Body of pancreas (tissue), 4 donors: ENCODE data around the gene PLCXD3. TPM values are rescaled to one million over a fixed set of nuclear protein-coding genes. Genes with fewer than 3 reads are reported as not detected.

Experiments
- ATAC-seq: fragments of 150-250 bp; one replicate; pipeline ENCODE4 v1.9.1; 2016
- DNase-seq, 4 donors: peaks; one replicate each; pipeline ENCODE4 v3.0.0-alpha.2; 2019
- H3K27ac ChIP-seq, 4 donors: fragments of 200-600 bp; sonication (generic); 1 replicate in 3 of 4; 2 replicates in 1 of 4; pipeline versions ENCODE4 v1.5.1 to v1.6.1; 2016 to 2019; ENCODE audit warnings: mild to moderate bottlenecking in 1 of 4, mixed read lengths in 1 of 4, moderate library complexity in 1 of 4
- H3K27me3 ChIP-seq, 2 donors: fragments of 200-600 bp; sonication (generic); one replicate each; pipeline ENCODE4 v1.6.0; 2016; ENCODE audit warnings: mild to moderate bottlenecking in 1 of 2
- H3K36me3 ChIP-seq, 2 donors: fragments of 200-600 bp; sonication (generic); replicated peaks in 1 of 2; 2 replicates each; pipeline ENCODE4 v1.5.1; 2016; ENCODE audit warnings: low read depth in 2 of 2; ENCODE audit not compliant: insufficient read depth in 1 of 2
- H3K4me1 ChIP-seq: fragments of 200-600 bp; sonication (generic); one replicate; pipeline ENCODE4 v1.6.0; 2016
- H3K4me3 ChIP-seq, 2 donors: fragments of 200-600 bp; sonication (generic); 1 replicate in 1 of 2; 2 replicates in 1 of 2; pipeline ENCODE4 v1.5.1; 2016 to 2019
- H3K9me3 ChIP-seq, 3 donors: fragments of 200-600 bp; sonication (generic); 1 replicate in 2 of 3; 2 replicates in 1 of 3; pipeline ENCODE4 v1.5.1; 2016
- CTCF ChIP-seq, 7 experiments: fragments of 450-650 bp in 4 of 7; fragments of 200-600 bp in 3 of 7; sonication (generic) in 3 of 7; IDR thresholded peaks; one replicate each; pipeline ENCODE4 v1.5.1; 2016 to 2019; ENCODE audit warnings: antibody characterized with exemption in 7 of 7
- POLR2A ChIP-seq, 3 donors: fragments of 450-650 bp; IDR thresholded peaks; one replicate each; pipeline ENCODE4 v1.6.1; 2016; ENCODE audit warnings: antibody characterized with exemption in 3 of 3, mild to moderate bottlenecking in 2 of 3
- WGBS, 2 donors: methylation state at CpG; one replicate each; pipeline ENCODE4 v1.1.5; 2017; 5-methylcytosine and 5-hydroxymethylcytosine counted together
- intact Hi-C: fragments of 100-400 bp; cut with DNase I; formaldehyde crosslinking; loops from one replicate; pipeline ENCODE4 v1.15.1; 2023
- total RNA-seq, 2 donors: library from RNA; depleted of rRNA; stranded (reverse); fragments of >200 nt; gene quantifications; one replicate each; pipeline ENCODE4 v1.1.0, GENCODE V29; 2016

The PLCXD3 gene
- total RNA-seq, 2 donors from 2014 or later, result 1.6 to 3.9 TPM

GRCh38 chr5:41542183-41542582, 31.8 kb upstream of the PLCXD3 start:
- H3K36me3 ChIP-seq, result no peaks in the 10 kb centered on the region
- intact Hi-C loops, result no loop called here
- DNase-seq (no peak), ATAC-seq (no peak)
- no peak overlapping the region for H3K27ac ChIP-seq
- no peak overlapping the region for H3K4me3 ChIP-seq
- TF ChIP-seq CTCF (IDR thresholded peaks at IDR 0.05) (no peak), POLR2A (IDR thresholded peaks at IDR 0.05) (no peak)
- H3K4me1 ChIP-seq, result no peaks in the 10 kb centered on the region
- no peaks in the 10 kb centered on the region for H3K9me3 ChIP-seq
- H3K27me3 ChIP-seq, result no peaks in the 10 kb centered on the region

GRCh38 chr5:41539454-41539853, 29.1 kb upstream of the PLCXD3 start:
- no peak for ATAC-seq
- 55 to 63% methylated on average over 2 of the region's 2 CpGs for WGBS, 2 donors
- H3K27ac ChIP-seq, result no peak overlapping the region
- H3K27me3 ChIP-seq, result no peaks in the 10 kb centered on the region
- no peak overlapping the region for H3K4me3 ChIP-seq
- TF ChIP-seq CTCF (IDR thresholded peaks at IDR 0.05) (no peak), POLR2A (IDR thresholded peaks at IDR 0.05) (no peak)
- H3K4me1 ChIP-seq, result no peaks in the 10 kb centered on the region
- intact Hi-C loops, result no loop called here
- H3K36me3 ChIP-seq, result no peaks in the 10 kb centered on the region
- DNase-seq, result no peak
- H3K9me3 ChIP-seq, result no peaks in the 10 kb centered on the region

- Histone ChIP-seq H3K27me3 (no peaks in the 10 kb centered on the region), H3K4me3 (no peak overlapping the region), H3K4me1 (no peaks in the 10 kb centered on the region), H3K27ac (no peak overlapping the region), H3K36me3 (no peaks in the 10 kb centered on the region), H3K9me3 (no peaks in the 10 kb centered on the region)
- DNase-seq, result no peak
- no peak for ATAC-seq
- 75 to 88% methylated on average over 4 of the region's 4 CpGs for WGBS, 2 donors
- intact Hi-C loops, result no loop called here
- no peak for TF ChIP-seq POLR2A (IDR thresholded peaks at IDR 0.05)
- no peak for TF ChIP-seq CTCF (IDR thresholded peaks at IDR 0.05)
Measured at GRCh38 chr5:41537581-41537980, 27.2 kb upstream of the PLCXD3 start.

- intact Hi-C loops, result no loop called here
- H3K4me1 ChIP-seq, result no peaks in the 10 kb centered on the region
- TF ChIP-seq CTCF (IDR thresholded peaks at IDR 0.05) (no peak), POLR2A (IDR thresholded peaks at IDR 0.05) (no peak)
- DNase-seq (no peak), ATAC-seq (no peak)
- H3K4me3 ChIP-seq, result no peak overlapping the region
- H3K27me3 ChIP-seq, result no peaks in the 10 kb centered on the region
- WGBS, 2 donors, result 61 to 66% methylated on average over 1 of the region's 1 CpG
- no peaks in the 10 kb centered on the region for H3K9me3 ChIP-seq
- H3K36me3 ChIP-seq, result no peaks in the 10 kb centered on the region
- H3K27ac ChIP-seq, result no peak overlapping the region
Measured at GRCh38 chr5:41532485-41532884, 22.1 kb upstream of the PLCXD3 start.

GRCh38 chr5:41527201-41527779, 16.9 kb upstream of the PLCXD3 start:
- DNase-seq, result peak in 1 of 4 donors; percentile 12

More at GRCh38 chr5:41527201-41527779, 16.9 kb upstream of the PLCXD3 start:
- no peak overlapping the region for H3K4me3 ChIP-seq
- H3K4me1 ChIP-seq, result no peaks in the 10 kb centered on the region
- no peak for ATAC-seq
- no peak overlapping the region for H3K27ac ChIP-seq
- H3K9me3 ChIP-seq, result no peaks in the 10 kb centered on the region
- TF ChIP-seq POLR2A (IDR thresholded peaks at IDR 0.05), result no peak
- no peak for TF ChIP-seq CTCF (IDR thresholded peaks at IDR 0.05)
- no peaks in the 10 kb centered on the region for H3K27me3 ChIP-seq
- no peaks in the 10 kb centered on the region for H3K36me3 ChIP-seq
- intact Hi-C loops, result loop anchor here (10.0 kb wide), 1 partner anchor 622 kb away; the partner anchor contains the start of gene C7
- WGBS, 2 donors, result 30 to 33% methylated on average over 5 of the region's 5 CpGs
